Measurements from ENCODE around the gene ANXA5. TPM values are rescaled to one million over a fixed set of nuclear protein-coding genes. Genes with fewer than 3 reads are reported as not detected.

ANXA5 gene
- polyA plus RNA-seq, 1 experiment: 591 TPM

- POLR2A ChIA-PET: no interaction called here
- H3K27me3 ChIP-seq (ENCODE audit: control insufficient read depth, insufficient read depth, low read length): no peaks in the 10 kb centered on the region
- no peaks in the 10 kb centered on the region for H3K36me3 ChIP-seq (ENCODE audit: control insufficient read depth, insufficient read depth, low read length)
Observed at GRCh38 chr4:121739575-121739974, 42.8 kb upstream of the ANXA5 start.

GRCh38 chr4:121738780-121739535 is 42.2 kb upstream of the ANXA5 start:
- no peak for DNase-seq (ENCODE audit: low read depth)
- Histone ChIP-seq H3K36me3 (ENCODE audit: control insufficient read depth, insufficient read depth, low read length) (no peaks in the 10 kb centered on the region), H3K4me3 (ENCODE audit: low read depth, low read length) (no peak overlapping the region), H3K27me3 (ENCODE audit: control insufficient read depth, insufficient read depth, low read length) (no peaks in the 10 kb centered on the region)
- ChIA-PET POLR2A (no interaction called here), CTCF (interaction anchor here (1.5 to 5.8 kb wide), 4 partner anchors 21 to 368 kb away, joined by 3 to 59 read pairs (median 8); no protein-coding TSS in a partner anchor)
- TF ChIP-seq CTCF (IDR thresholded peaks at IDR 0.05; ENCODE audit: insufficient read depth, low read depth, low read length): no peak

More at GRCh38 chr4:121739575-121739974, 42.8 kb upstream of the ANXA5 start:
- TF ChIP-seq CTCF (IDR thresholded peaks at IDR 0.05; ENCODE audit: insufficient read depth, low read depth, low read length): no peak
- DNase-seq (ENCODE audit: low read depth): no peak
- CTCF ChIA-PET: interaction anchor here (1.5 to 5.8 kb wide), 4 partner anchors 20 to 369 kb away, joined by 3 to 59 read pairs (median 8); no protein-coding TSS in a partner anchor
- H3K4me3 ChIP-seq (ENCODE audit: low read depth, low read length): no peak overlapping the region

- no peaks in the 10 kb centered on the region for H3K36me3 ChIP-seq (ENCODE audit: control insufficient read depth, insufficient read depth, low read length)
- ChIA-PET CTCF (interaction anchor here (0.8 to 5.8 kb wide), 11 partner anchors 13 to 368 kb away, joined by 3 to 59 read pairs (median 11); partner anchors contain the start of gene ANXA5), POLR2A (no interaction called here)
- TF ChIP-seq CTCF (IDR thresholded peaks at IDR 0.05; ENCODE audit: insufficient read depth, low read depth, low read length): no peak
- H3K27me3 ChIP-seq (ENCODE audit: control insufficient read depth, insufficient read depth, low read length): no peaks in the 10 kb centered on the region
- no peak for DNase-seq (ENCODE audit: low read depth)
- H3K4me3 ChIP-seq (ENCODE audit: low read depth, low read length): no peak overlapping the region
Observed at GRCh38 chr4:121737846-121738554, 41.2 kb upstream of the ANXA5 start.

GRCh38 chr4:121736735-121737351 is 40.1 kb upstream of the ANXA5 start:
- POLR2A ChIA-PET: no interaction called here
- H3K4me3 ChIP-seq (ENCODE audit: low read depth, low read length): no peak overlapping the region
- no peak for DNase-seq (ENCODE audit: low read depth)
- H3K27me3 ChIP-seq (ENCODE audit: control insufficient read depth, insufficient read depth, low read length): no peaks in the 10 kb centered on the region
- TF ChIP-seq CTCF (IDR thresholded peaks at IDR 0.05; ENCODE audit: insufficient read depth, low read depth, low read length): peak; percentile 65
- CTCF ChIA-PET: interaction anchor here (0.6 to 5.8 kb wide), 25 partner anchors 8 to 371 kb away, joined by 3 to 59 read pairs (median 4); partner anchors contain the start of genes ANXA5 and CCNA2
- no peaks in the 10 kb centered on the region for H3K36me3 ChIP-seq (ENCODE audit: control insufficient read depth, insufficient read depth, low read length)

Data from BJ (cell line).